Stimulated activated CD4-positive, alpha-beta T cell treated with anti-CD3 and anti-CD28 coated beads, Interleukin-4, amount 100 ng/mL, for 48 hours (primary cell): ENCODE results near the gene FLT4.
A peak's percentile ranks its signal among the peaks of the same experiment; 100 is the strongest.

Experiments used
- DNase-seq, 2 donors: peaks; one replicate each; pipeline ENCODE4 v3.0.0-alpha.2; 2020; ENCODE audit warnings: low read depth in 2 of 2

FLT4 gene

GRCh38 chr5:180627386-180628120, 21.8 kb downstream of the FLT4 start:
- DNase-seq, result no peak

- no peak for DNase-seq
These were observed 22.6 kb downstream of the FLT4 start for GRCh38 chr5:180626661-180627385.

GRCh38 chr5:180625791-180626660, 23.4 kb downstream of the FLT4 start:
- no peak for DNase-seq

GRCh38 chr5:180625125-180625790, 24.1 kb downstream of the FLT4 start:
- no peak for DNase-seq

- DNase-seq, result no peak
These were observed 24.8 kb downstream of the FLT4 start for GRCh38 chr5:180624587-180624986.

- DNase-seq, result no peak
These were observed 25.6 kb downstream of the FLT4 start for GRCh38 chr5:180623844-180624243.

GRCh38 chr5:180623411-180623834, 26.0 kb downstream of the FLT4 start:
- DNase-seq, result no peak

GRCh38 chr5:180622910-180623309, 26.5 kb downstream of the FLT4 start:
- DNase-seq, result no peak

GRCh38 chr5:180621311-180621710, 28.1 kb downstream of the FLT4 start:
- DNase-seq, result no peak

- DNase-seq, result no peak
These were observed 29.4 kb downstream of the FLT4 start for GRCh38 chr5:180620014-180620413.

- no peak for DNase-seq
These were observed 29.9 kb downstream of the FLT4 start for GRCh38 chr5:180619563-180619915.

GRCh38 chr5:180618829-180619562, 30.4 kb downstream of the FLT4 start:
- peak; percentile 25 to 33 for DNase-seq

- DNase-seq, result no peak
These were observed 30.9 kb downstream of the FLT4 start for GRCh38 chr5:180618487-180618828.

GRCh38 chr5:180613814-180614188, 35.6 kb downstream of the FLT4 start:
- no peak for DNase-seq

- DNase-seq, result no peak
These were observed 36.1 kb downstream of the FLT4 start for GRCh38 chr5:180613188-180613813.

- DNase-seq, result no peak
These were observed 36.7 kb downstream of the FLT4 start for GRCh38 chr5:180612683-180613082.

GRCh38 chr5:180611140-180611850, 38.1 kb downstream of the FLT4 start:
- no peak for DNase-seq

- no peak for DNase-seq
These were observed 39.4 kb downstream of the FLT4 start for GRCh38 chr5:180609817-180610550.

- DNase-seq, result no peak
These were observed 40.0 kb downstream of the FLT4 start for GRCh38 chr5:180609386-180609785.
